GM18508 (cell line): ENCODE results near the gene AGAP3.

Source experiments
- ATAC-seq: cut with Tn5 transposase; IDR thresholded peaks from one replicate; pipeline ENCODE4 v1.9.1; 2021; ENCODE audit warnings: moderate number of reproducible peaks; ENCODE audit not compliant: insufficient read depth, unreplicated experiment

The AGAP3 gene

GRCh38 chr7:151057506-151057988 is 28.7 kb upstream of the AGAP3 start, which contains the start of gene CDK5:
Gene CDK5, minus strand, starts transcription at chr7:151057897. Its CDS starts 49 bp downstream, at chr7:151057848.
- peak; percentile 13 for ATAC-seq

GRCh38 chr7:151057989-151058780 is 28.1 kb upstream of the AGAP3 start:
- ATAC-seq, result peak; percentile 67

- no peak for ATAC-seq
Observed at GRCh38 chr7:151058781-151059366, 27.4 kb upstream of the AGAP3 start.

GRCh38 chr7:151059367-151060112 is 26.7 kb upstream of the AGAP3 start, which contains the start of gene SLC4A2:
Gene SLC4A2, plus strand, starts transcription at chr7:151059589. Its CDS starts 2,399 bp downstream, at chr7:151061988.
- no peak for ATAC-seq

- no peak for ATAC-seq
Observed at GRCh38 chr7:151060113-151060415, 26.2 kb upstream of the AGAP3 start.

GRCh38 chr7:151060416-151061212 is 25.7 kb upstream of the AGAP3 start:
- no peak for ATAC-seq

- no peak for ATAC-seq
Observed at GRCh38 chr7:151061213-151062110, 24.8 kb upstream of the AGAP3 start.

- ATAC-seq, result no peak
Observed at GRCh38 chr7:151062111-151062398, 24.2 kb upstream of the AGAP3 start.

GRCh38 chr7:151062399-151063211 is 23.7 kb upstream of the AGAP3 start:
- no peak for ATAC-seq

GRCh38 chr7:151063212-151063561 is 23.1 kb upstream of the AGAP3 start:
- ATAC-seq, result no peak

- no peak for ATAC-seq
Observed at GRCh38 chr7:151064454-151064853, 21.8 kb upstream of the AGAP3 start.

GRCh38 chr7:151064993-151065392 is 21.3 kb upstream of the AGAP3 start:
- no peak for ATAC-seq

- no peak for ATAC-seq
Observed at GRCh38 chr7:151065516-151065915, 20.8 kb upstream of the AGAP3 start.

GRCh38 chr7:151066273-151066974 is 19.9 kb upstream of the AGAP3 start:
- ATAC-seq, result no peak

- ATAC-seq, result no peak
Observed at GRCh38 chr7:151068069-151068773, 18.1 kb upstream of the AGAP3 start.

GRCh38 chr7:151069841-151070573 is 16.3 kb upstream of the AGAP3 start:
- ATAC-seq, result no peak

- ATAC-seq, result no peak
Observed at GRCh38 chr7:151070574-151070960, 15.7 kb upstream of the AGAP3 start.
